ENCODE measurements around the gene MXRA8.
"Not testable (repeated sequence)": the region's sequence is repeated elsewhere in the genome, so short reads cannot be mapped to it uniquely, and the experiment has no call there.

The MXRA8 gene

DNA sequence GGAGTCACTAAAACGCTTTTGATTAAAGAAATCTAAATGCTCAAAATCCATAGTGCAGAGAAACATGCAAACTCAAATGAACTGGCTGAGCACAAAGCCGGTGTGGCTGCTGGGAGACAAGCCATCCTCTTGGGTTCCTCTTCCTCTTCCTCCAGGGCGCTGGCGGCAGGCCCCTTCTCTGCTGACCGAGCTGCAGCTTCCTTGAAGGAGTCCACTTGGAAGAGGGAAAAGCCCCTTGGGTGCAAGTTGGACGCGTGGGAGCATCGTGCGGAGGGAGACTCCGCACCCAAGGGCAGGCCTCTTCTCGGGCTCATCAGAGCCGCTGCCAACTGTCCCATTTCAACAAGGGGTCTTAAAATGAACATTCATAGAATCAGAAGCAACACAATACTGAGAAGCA is 32.9 kb upstream of the MXRA8 start:
- DNase-seq: no peak

DNA sequence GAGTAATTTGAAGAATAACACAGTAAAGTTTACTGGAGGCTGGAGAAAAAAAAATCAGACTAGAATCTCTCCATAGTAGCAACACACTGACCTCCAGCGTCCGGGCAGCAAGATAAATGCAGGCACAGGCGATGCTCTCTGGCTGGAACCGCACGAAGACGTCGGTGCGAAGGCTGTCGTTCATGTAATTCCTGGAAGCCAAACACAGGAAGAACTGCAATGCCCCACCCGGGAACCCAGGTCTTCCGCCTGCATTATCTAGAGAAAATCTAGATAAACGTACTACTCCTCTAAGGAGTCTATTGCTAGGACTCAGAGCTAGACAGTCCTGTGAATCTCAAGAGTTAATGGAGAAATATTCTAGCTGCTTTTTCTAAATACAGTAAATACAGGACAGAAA is 32.3 kb upstream of the MXRA8 start:
- DNase-seq: no peak

DNA sequence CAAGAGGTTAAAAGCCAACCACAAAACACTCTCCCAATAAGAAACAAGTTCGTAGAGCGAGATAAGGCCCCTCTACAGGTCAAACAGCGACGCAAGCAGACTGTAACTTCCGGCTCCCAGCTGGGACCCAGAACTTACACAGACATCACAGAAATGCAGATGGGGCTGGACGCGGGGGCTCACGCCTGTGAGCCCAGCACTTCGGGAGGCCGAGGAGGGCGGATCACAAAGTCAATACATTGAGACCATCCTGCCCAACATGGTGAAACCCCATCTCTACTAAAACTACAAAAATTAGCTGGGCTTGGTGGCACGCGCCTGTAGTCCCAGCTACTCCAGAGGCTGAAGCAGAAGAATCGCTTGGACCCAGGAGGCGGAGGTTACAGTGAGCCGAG is 29.7 kb upstream of the MXRA8 start:
- DNase-seq: no peak

DNA sequence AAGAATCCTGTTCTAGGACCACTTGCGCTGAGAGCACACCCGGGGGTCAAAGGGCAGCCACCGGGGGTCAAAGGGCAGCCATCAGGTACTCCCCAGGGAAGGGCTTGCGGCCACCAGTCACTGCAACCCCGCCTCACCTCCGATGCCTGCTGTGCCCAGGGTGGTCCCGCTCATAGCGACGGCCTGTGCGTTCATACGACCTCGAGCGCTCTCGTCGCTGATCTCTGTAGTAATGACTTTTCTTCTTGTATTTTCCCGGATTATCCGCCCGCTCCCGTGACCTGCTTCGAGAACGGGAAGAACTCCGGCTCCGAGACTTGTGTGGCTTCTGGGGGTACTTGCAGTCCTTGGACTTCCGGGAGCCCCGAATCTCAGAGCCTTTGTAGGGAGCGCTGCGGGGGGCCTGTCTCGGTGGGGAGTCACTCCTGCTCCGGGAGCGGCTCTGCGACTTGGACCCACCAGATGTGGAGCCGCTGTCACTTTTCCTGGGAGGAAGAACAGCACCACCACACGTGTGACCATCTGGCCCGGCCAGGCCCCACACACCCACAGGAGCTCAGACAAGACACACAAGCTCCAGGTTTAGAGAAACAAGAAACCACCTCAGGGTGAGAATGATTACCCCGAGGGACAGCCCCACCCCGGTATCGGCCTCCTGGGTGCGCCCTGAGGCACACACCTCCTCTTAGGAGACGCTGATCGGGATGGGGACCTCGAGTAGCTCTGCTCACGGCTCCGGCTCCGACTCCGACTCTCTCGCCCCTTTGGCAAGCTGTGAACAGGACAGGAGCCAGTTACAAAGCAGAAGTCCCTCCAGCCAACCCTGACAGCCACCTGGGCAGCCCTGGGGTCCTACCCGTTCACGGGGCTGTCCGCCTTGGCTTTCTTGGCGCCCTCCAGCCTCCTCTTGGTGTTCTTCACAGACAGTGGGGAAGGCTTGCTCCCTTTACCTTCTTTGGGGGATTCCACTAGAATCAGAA is 29.0 kb upstream of the MXRA8 start:
- no peak for DNase-seq

DNA sequence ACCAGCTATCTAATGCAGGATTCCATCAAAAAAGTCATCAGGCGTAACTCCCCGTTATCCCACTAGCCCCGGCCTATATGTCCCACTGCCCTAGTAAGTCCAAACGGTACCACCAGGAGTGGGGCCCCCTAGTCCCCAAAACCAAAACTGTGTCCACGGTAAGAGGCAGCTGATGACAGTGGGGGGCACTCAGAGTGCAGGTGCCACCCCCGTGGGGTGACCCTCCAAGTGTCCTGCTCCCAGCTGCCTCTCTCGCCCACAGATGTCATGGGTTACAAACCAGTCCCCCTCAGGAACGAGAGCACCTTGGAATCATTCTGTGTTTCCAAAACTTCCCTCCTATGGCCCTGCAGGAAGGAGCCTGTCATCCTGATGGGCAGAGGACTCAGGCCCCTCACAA is 27.6 kb upstream of the MXRA8 start:
- no peak for DNase-seq

DNA sequence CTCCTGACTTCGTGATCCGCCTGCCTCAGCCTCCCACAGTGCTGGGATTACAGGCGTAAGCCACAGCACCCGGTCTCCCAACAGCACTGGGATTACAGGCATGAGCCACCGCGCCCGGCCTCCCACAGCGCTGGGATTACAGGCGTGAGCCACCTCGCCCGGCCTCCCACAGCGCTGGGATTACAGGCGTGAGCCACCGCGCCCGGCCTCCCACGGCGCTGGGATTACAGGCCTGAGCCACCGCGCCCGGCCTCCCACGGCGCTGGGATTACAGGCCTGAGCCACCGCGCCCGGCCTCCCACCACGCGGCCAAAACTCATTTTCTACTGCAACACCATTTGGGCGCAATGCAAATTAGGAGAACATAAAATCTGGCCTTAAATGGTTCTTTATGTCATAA is 27.0 kb upstream of the MXRA8 start:
- not testable (repeated sequence) for DNase-seq

DNA sequence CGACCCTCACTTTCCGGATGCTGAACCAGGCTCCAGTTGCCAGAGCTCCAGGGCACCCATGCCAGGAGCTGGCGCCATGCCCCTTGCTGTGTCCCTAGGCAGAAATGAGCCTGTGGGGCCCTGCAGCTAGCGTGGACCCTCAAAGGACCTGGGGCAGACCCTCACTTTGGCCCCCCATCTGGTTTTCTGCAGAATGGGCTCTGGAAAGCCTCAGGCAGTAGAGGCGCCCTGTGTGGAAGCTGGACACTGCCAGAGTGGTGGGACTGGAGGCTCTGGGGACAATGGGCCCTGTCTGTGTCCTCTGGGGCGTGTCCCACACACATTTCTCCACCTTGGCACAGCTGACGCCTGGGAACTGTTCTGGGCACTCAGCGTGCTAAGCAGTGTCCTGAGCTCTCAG is 22.9 kb upstream of the MXRA8 start:
- DNase-seq: no peak

DNA sequence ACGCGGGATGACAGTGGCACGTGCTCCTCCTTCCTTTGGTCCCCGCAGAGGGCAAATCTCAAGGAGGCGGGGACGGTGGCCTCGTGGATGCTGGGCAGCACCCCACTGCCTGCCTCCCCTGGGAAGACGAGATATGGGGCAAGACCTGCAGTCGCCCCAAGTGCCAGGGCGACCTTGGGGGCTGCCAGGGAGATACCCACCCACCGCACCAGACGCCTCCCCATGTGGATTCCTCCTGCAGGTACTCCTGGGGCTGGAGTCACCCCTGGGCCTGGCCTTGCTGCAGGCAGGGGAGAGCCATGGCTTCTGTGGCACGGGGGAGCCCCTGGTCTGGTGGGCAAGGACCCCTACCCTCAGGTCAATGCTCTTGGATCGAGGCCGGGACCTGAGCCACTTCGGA is 22.5 kb upstream of the MXRA8 start:
- no peak for DNase-seq

DNA sequence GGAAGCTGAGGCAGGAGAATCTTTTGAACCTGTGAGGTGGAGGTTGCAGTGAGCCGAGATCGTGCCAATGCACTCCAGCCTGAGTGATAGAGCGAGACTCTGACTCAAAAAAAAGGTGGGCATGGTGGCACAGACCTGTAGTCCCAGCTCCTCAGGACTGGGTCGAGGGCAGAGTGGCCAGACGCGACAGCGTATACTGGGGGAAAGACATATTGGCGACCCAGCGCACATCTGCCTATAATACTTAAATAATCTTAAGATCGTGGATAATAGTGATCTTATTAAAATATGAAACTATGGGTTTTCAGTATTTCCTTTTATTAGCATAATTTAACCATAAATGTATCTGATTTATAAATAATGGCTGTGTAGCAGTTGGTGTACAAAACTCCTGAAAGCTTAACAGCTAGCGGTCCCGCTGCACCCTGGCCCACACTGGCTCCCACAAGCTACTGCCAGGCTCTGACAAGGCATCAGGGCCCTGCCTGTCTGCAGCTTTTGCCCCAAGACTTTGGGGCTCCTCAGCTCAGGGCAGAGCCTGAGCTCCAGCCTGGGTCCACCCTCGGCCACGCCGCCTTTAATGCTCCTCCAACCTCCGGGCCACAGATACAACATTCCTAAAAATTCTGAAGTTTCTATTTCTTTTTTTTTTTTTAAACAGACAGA is 19.3 kb upstream of the MXRA8 start:
- no peak for DNase-seq

DNA sequence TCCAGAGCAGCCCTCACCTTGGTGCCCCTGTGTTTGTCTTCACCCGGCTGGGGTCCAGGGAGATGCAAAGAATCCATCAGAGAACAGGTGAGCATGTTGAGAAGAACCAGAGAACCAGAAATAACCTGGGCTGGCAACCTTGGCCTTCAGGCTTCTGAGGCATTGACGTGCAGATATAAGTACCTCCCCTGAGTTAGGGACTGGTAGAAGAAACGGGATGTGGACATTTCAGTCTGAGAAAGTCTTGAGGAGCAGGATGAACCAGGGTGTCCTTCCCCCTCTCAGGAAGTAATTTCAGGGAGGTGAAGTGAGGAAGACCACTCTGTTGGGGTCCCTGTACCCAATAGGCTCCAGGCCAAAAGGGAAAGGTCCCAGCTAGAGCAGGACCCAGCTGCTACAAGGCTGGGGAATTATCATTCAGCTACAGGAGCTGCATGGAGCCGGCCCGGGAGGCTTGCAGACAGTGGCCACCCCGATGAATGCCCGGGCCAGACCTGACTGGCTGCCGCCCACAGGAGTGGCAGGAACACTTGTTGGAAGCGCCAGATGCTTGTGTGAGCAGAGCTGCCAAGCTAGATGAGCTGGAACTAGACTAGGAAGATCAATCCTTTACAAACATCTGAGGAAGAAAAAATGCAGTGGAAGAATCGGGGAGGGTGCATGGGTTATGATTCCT is 18.3 kb upstream of the MXRA8 start:
- DNase-seq: no peak

DNA sequence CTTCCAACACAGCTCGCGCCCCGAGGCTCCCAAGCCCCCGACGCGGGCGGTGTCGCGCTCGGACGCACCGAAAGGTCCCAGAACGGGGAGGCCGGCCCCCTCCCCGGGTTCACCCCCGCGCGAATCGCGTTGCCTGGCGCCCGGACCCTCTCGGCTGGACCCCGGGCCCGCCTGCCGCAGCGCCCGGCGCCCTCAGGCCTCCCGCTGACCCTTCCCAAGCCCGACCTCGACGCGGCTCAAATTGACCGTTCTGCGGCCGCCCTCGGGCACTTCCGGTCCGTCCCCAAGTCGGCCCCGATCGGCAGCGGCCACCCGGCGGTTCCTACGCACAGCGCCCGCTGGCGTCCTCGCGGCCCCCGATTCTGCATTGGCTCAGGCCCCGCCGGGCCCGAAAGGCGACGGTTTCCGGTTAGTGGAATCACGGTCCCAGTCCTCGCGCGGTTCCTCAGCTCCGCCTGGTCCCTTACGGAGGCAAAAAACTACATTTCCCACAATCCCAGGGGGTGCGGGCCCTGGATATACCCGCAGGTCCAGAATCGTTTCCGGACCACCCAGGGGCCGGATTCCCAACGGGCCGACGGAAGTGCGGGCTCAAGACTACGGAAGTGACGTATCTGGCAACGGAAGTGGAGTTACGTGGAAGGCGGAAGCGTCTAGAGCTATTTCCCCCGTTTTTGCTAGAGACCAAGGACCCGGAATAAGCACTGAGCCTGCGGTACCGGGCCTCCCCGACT is 16.7 kb upstream of the MXRA8 start, which contains the start of gene AURKAIP1:
Gene AURKAIP1, minus strand, starts transcription at position 279 of the 734 bp plus-strand sequence. CDS start 451 bp downstream, outside the sequence.
- peak; percentile 98 to 100 (median 100) for DNase-seq

DNA sequence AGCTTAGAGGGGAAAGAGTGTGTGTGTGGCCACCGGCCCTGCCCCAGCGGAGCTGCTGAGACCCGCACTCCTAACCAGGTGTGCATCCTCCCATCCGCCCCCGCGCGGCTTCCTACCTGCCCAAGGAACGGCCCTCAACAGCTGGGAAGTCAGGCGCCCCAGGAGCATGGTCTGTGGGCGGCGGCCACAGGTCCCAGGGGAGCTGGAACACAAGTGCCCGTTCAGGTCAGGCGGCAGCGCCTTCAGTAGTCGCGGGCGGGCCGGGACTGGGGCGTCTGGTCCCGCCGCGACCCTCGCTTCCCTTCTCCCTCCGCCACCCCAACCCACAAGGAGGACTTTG is 16.2 kb upstream of the MXRA8 start:
- peak in 2 of 3 experiments; percentile 29 to 61 for DNase-seq

DNA sequence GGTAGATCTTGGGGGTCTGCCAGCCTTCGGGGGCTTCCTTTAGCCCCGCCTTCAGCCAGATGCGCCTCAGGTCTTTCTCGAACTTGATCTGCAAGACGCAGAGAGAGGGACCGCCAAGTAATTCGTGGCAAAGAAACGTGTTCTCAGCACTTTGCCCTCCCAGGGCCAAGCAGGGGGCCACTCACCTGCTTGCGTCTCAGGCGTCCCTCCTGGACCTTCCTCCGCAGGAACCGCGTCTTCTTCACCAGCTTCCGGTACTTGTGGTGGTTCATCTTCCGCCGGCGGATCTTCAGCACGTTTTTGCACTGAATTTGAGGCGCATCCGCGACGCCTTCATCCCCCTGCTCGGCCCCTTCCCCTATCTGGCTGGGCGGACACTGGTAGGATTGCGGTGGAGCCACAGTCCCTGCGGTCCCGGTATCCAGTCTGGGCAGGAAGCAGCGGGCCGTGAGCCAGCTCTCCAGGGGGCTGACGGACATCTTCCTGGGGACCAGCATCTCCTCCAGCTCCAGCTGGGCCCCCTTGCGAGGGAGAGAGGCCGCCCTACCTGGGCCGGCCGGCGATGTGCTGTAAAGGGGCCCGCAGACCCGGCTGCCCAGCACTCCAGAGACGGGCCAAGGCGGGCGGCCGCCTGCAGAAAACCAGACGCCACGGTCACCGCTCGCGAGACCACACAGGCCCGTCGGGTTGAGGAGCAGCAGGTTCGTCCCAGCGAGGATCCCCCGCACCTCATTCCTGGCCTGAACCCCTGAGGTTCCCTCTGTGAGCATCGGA is 15.6 kb upstream of the MXRA8 start:
- DNase-seq: no peak

DNA sequence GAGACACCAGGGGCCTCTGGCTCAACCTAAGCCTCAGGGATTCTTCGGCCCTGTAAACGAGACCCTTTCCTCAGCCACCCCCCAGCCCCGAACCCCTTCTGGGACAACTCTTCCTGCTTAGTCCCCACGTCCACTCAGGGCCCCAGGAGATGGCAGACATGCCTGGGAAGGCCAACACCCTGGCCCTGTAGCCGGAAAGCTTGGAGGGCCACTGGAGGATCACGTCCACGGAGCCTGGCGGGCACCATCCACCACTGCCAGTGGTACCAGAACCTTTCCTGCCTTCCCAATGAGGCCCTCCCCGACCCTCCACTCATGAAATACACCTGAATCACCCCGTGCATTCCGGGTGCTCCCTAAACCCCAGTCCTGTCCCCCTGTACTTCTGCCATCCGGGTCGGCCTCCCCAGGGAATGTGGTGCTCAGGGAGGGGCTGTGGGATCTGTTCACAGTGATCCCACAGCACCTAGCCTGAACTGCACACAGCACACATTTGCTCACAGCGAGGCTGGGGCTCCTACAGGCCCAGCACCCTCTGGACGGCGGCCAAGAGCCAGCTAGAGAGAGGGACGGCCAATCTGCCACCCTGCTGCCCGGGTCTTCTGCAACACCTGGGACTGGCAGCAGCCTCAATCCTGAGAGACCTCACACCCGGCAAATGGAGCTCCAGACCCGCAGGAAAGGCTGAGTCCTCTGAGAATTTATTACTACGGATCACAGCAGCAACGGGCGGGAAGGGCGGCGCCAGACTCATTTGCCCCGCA is 14.9 kb upstream of the MXRA8 start:
- no peak for DNase-seq

DNA sequence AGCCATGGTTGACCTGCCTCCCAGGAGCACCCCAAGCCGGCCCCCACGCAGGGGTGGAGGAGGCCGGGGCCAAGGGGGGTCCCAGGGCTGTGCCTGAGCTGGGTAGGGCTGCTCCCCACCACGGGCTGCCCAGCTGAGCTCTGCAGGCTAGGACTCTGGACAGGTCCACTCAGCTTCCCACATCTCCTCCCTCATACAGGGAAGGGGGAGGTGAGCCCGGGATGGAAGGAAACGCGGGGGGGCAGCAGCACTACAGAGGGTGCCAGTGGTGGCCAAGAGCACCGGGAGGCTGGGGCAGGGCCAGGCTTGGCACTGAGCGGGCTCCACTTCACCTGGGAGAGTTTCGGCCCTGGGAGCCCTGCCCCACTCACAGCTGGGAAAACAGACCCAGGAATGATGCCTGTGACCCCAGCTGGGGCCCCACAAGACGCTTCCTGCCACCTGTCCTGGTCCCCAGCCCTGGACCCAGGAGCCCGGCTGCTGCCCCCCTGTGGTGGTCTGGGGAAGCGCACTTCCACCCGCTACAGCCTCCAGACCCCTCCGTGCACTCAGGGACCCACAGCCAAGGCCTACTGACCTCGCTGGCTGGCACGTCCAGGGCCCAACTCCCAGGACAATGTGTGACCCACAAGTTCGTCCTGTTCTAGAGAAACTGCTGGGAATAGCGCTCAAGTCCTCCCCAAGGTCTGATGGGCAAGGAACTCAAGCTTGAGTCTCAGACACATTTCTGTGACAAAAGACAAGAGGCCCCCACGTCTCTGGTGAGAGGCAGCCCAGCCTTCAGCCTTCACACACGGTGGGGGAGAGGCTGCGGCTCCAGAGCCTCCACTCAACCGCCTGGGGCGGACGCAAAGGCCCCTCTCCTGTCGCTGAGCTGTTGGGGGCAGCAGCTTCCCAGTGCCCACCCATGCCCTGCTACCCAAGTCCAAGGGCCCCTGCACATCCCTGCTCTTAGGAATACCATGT is 13.7 kb upstream of the MXRA8 start:
- DNase-seq: peak; percentile 23 to 40 (median 28)

DNA sequence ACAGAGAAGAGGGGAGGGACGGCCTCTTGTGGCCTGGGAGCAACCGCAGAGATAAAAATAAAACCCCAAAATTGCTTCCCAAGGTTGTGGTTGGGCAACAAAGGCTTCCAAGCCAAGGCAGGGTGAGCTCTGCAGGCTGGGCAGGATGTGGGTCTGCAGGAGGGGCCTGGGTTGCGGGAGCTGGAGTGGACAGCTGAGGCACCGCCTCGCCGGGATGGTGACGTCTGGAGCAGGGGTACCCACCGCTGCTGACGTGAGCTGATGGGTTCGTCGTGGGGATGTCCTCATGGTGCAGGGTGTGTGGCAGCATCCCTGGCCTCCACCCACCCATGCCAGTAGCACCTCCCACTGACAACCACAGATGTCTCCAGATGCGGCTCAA is 13.0 kb upstream of the MXRA8 start:
- no peak for DNase-seq

DNA sequence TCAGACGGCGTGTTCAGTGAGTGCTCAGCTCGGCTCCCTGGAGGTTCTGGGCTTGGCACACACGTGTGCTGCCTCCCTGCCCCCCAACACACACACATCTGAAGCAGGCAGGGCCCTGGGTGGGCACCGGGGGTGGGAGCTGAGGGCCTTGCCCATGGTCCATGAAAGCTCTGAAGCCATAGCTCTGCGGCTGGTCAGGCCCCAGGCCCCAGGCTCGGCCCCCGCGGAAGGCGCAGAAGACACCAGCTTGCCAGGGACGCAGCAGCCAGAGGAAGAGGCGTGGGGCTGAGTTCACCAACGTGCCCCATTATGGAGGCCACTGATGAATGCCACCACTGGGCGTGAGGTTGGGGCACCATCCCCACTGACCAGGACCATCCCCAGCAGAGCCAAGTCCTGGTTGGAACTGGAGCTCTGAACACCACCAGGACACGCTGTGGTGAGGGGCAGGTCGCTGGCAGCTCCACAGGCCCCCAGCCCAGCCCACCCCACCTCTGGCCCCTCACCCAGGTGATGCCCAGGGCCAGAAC is 12.5 kb upstream of the MXRA8 start:
- no peak for DNase-seq

DNA sequence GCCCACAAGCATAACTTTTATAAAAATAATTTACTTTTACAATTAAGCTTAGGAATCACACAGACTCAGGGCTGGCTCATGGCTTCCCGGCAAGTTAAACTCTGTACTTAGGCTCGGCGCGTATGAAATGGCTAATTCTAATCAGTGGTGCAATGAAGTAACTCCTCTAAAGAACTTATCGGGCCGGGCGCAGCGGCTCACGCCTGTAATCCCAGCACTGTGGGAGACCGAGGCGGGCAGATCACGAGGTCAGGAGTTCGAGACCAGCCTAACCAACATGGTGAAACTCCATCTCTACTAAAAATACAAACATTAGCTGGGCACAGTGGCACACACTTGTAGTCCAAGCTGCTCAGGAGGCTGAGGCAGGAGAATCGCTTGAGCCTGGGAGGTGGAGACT is 11.7 kb upstream of the MXRA8 start:
- not testable (repeated sequence) for DNase-seq

DNA sequence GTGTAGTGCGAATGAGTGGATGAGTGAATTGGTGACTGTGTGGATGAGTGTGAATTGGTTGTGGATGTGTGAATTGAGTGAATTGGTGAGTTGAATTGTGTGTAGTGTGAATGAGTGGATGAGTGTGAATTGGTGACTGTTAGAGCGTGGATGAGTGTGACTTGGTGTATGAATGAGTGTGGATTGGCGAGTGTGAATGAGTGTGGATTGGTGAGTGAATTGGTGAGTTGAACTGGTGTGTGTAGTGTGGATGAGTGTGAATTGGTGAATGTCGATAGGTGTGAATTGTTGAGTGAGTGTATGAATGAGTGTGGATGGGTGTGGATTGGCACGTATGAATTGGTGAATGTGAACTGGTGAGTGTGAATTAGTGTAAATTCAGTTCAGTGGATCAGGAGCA is 9.0 kb upstream of the MXRA8 start:
- no peak for DNase-seq

DNA sequence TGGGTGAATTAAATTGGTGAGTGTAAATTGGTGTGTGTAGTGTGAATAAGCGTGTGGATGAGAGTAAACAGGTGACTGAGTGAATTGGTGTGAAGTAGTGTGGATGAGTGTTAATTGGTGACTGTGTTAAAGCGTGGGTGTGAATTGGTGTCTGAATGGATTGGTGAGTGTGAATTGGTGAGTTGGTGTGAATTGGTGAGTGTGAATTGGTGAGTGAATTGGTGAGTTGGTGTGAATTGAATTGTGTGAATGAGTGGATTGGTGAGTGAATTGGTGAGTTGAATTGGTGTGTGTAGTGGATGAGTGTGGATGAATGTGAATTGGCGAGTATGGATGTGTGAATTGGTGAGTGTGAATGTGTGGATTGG is 8.3 kb upstream of the MXRA8 start:
- no peak for DNase-seq
